ENCODE results near the gene PACC1.

- TF ChIP-seq CTCF (IDR thresholded peaks at IDR 0.05 in 8 of 11, conservative IDR thresholded peaks at IDR 0.05 in 3 of 11) (no peak), POLR2AphosphoS5 (IDR thresholded peaks at IDR 0.05) (no peak), POLR2A (IDR thresholded peaks at IDR 0.05) (no peak)
Observed at GRCh38 chr1:212364985-212365384, 49.7 kb downstream of the PACC1 start.
